ENCODE data around the gene ZNF521.
"Not testable (repeated sequence)": the region's sequence is repeated elsewhere in the genome, so short reads cannot be mapped to it uniquely, and the experiment has no call there.

ZNF521 gene

GRCh38 chr18:25075331-25075730 is 276.6 kb downstream of the ZNF521 start:
- no peak for DNase-seq (ENCODE audit: low read depth)

DNA sequence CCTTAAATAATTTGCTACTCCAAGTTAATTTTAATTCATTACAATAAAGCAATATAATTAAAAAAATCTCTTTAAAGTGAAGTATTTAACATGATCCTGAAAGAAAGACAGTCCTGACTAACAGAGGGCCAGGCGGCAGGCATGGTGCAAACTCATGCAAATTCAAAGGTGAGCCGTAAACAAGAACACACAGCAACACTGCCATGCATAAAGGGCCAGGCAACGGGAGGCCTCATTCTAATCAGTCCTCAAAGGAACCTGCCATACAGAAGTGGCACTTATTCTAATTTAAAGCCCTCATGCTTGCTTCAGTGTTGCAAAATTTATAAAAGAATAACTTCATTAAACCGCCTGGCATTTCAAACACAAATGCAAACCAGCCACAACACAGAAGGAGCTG is 277.0 kb downstream of the ZNF521 start:
- DNase-seq (ENCODE audit: low read depth) = no peak

DNA sequence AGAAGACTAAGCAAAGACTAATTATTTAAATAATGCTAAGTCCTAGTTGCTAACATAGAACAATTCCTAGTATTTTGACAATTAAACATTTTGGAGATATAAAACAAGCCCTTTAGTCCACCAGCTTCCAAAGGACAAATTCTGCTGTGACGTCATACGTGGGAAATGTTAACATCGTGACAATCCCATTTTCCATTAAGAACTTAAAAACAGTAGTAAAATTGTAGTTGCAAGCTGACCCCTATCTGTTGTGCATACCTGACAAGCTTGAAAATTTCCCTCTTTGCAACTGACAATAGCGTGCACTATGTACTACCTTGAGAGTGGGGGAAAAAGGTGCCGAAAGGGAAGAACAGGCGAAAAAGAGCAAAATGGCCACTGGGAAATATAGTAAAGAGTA is 279.8 kb downstream of the ZNF521 start:
- DNase-seq (ENCODE audit: low read depth) = no peak

DNA sequence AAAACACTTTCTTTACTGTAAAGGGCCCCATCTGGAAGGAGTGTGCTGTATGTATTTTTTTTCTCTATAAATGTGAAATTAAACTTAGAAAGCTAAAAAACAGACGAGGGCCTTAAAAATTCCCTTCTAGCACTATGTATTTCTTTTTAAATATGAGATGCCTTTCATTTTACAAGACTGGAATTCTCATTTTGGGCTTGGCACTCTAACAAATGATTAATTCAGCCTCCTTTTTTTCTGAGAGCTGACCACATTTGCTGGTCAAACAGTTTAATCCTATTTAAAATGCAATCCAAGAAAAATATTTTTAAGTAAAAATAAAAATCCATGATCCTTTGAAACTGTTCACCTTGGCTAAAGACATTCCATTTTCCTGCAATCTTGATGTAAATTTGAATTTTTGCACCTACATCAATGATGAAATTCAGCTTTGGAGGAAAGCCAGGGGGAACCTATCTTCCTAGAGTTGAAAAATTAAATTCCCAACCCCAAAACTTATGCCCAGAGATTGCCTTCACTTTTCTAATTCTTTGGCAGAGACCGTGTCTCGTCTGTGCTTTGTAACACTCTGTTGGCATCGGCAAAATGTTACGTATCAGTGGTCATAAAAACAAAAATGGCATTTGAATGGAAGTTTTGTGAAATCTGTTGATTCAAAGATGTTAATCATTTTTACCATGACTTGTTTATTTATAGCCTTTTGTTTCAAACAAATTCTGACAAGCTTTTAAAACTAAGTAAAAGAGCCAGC is 284.5 kb downstream of the ZNF521 start:
- no peak for DNase-seq (ENCODE audit: low read depth)

DNA sequence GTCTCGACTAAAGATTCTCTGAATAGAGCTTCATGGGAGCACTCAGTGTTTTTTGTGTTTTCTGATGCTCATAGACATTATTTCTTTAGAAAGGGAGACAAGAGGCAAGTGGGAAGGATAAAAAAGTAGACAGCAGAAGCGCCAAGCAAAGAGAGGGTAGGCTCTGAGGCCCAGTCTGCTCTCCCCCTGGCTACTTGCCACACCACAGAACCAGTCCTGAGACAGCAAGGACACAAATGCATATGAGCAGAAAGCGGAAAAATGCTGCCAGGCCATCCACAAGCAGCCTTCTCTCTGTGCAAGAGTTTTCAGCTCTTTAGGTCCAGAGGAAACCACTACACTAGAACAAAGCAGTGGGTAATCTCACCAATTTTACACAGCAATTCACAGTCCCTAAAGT is 285.4 kb downstream of the ZNF521 start:
- DNase-seq (ENCODE audit: low read depth) = no peak

DNA sequence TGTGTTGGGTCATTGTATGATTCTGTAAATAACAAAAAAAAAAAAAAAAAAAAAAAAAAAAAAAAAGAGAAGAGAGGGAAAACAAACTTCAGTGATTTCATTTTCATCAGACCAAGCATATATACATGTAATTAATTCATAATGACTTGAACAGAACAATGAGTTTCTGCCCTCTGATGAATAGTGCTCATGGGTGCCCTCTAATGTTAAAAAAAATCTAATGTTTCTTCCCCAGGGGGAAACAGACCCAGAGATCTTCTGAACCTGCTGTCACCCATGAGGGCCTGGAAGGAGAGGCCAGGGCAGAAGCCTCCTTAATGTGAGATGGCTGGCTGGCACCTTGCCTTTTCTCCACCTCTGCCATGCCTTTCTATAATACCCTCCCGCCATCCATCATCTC is 289.2 kb downstream of the ZNF521 start:
- DNase-seq (ENCODE audit: low read depth) = no peak

DNA sequence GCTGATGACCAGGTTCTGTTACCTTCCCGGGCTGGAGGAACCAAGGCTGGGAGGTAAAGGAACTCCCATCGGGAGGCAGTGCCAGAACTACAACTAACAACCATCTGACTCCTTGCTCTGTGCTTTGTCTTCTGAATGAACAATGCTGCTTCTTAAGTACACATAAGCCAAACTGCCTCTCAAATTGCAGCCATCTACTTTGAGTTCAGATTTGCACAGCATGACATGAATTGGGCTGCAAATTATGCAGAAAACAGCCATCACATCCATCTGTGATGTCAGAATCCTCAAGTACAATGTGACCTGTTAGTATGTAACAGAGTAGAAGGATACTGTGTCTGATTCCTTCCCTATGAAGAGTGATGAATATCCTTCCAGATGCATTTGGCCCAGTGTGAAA is 290.6 kb downstream of the ZNF521 start:
- DNase-seq (ENCODE audit: low read depth) = no peak

- DNase-seq (ENCODE audit: low read depth) = no peak
Measured at GRCh38 chr18:25058521-25058920, 293.4 kb downstream of the ZNF521 start.

DNA sequence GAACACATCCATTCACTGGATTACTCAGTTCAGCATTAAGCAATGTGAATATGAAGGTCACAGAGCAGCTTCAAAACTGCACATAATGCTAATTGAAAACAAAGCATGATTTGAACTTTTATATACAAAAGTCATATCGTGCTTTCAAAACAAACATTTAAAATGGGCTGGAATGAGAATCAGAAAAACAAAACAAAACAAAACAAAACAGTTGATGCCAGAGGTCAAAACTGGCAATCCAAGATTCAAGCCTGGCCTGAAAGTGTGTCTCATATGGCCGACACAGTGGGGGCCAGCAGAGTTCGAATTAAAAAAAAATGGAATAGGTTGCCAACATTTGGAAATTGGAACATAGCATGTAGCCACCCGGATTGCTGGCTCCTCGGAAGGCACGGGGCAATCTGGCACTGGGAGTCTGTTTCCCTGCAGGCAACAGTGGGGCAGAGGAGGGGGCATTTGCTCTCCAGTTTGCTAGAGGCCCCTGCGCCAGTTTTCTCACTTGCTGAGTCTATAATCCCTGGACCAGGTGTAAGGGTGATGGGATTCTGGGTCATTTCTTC is 294.4 kb downstream of the ZNF521 start:
- no peak for DNase-seq (ENCODE audit: low read depth)

DNA sequence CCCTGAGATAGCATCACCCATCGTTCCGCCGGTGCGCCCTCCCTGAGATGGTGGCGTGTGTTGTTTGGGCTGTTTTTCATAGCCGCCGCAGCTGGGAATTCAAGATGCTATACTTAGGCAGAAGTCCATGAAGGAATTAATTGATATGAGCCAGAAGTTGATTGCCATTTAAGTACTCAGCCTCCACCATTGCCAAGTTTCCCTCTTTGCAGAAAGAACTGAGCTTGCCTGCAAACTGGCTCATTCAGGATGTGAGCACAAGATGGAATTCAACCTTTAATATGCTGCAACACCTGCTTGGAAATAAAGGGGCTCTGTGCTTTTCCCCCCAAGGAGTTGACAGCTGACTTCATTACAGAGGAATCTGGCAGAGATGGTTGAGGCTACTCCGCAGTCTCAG is 295.5 kb downstream of the ZNF521 start:
- DNase-seq (ENCODE audit: low read depth) = no peak

- DNase-seq (ENCODE audit: low read depth) = peak; percentile 36
Measured at GRCh38 chr18:25055076-25055475, 296.9 kb downstream of the ZNF521 start.

- DNase-seq (ENCODE audit: low read depth) = no peak
Measured at GRCh38 chr18:25053466-25053865, 298.5 kb downstream of the ZNF521 start.

GRCh38 chr18:25052511-25052921 is 299.4 kb downstream of the ZNF521 start:
- no peak for DNase-seq (ENCODE audit: low read depth)

GRCh38 chr18:25050605-25051004 is 301.4 kb downstream of the ZNF521 start:
- no peak for DNase-seq (ENCODE audit: low read depth)

DNA sequence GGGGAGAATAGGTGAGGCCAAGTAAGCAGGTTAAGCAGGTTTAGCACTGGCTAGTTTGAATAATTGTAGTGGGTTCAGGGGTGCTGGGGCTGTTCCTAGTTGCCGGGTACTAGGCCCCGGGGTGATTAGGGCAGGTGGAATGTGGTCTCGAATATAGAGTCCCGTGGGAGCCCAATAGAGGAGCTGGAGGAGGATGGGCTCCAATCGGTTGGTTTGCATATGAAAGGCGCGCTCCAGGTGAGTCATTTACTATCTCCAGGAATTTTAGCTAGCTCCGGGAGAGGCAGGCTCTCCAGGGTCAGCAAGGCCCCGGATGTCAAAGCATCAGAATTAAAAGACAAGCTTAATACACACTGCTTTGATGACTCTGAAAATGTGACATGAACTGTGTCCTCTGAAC is 304.0 kb downstream of the ZNF521 start:
- no peak for DNase-seq (ENCODE audit: low read depth)

- DNase-seq (ENCODE audit: low read depth) = no peak
Measured at GRCh38 chr18:25047421-25047820, 304.5 kb downstream of the ZNF521 start.

- no peak for DNase-seq (ENCODE audit: low read depth)
Measured at GRCh38 chr18:25044694-25045093, 307.3 kb downstream of the ZNF521 start.

DNA sequence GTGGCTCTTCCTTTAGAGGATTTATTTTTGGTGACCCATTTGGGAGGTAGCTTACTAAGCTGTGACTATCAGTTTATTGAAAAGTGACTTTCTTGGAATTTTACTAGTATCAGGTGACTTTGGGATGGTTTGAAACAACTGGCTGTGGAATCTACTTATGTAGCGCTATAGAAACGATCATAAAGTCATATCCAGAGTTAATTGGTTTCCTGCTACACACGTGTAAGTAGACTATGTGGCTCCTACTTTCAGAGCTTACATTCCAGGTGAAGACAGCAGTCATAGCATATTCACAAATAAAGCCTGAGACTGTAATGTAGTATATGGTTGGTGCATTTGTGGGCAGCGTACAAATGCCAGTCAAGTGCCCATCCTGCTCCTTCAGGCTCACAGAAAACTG is 308.9 kb downstream of the ZNF521 start:
- DNase-seq (ENCODE audit: low read depth) = no peak

GRCh38 chr18:25042641-25043051 is 309.3 kb downstream of the ZNF521 start:
- DNase-seq (ENCODE audit: low read depth) = no peak

DNA sequence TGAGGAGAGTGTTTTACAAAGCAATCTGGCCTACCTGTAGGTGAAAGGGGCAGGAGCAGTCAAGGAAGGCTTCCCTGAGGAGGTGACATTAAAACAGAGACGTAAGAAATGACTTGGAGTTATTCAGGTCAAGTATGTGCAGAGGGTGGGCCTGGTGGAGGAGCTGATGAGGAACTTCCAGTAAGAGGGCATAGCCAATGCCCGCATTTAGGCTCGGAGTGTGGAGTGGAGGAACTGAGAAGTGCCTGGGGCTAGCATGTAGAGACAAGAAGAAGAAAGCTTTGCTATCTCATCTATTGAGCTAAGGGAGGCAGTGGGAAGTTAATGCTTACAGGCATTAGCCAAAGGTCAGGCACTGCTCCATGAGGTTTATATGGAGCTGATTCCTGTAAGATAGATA is 312.2 kb downstream of the ZNF521 start:
- no peak for DNase-seq (ENCODE audit: low read depth)

- DNase-seq (ENCODE audit: low read depth) = no peak
Measured at GRCh38 chr18:25038261-25038660, 313.7 kb downstream of the ZNF521 start.

DNA sequence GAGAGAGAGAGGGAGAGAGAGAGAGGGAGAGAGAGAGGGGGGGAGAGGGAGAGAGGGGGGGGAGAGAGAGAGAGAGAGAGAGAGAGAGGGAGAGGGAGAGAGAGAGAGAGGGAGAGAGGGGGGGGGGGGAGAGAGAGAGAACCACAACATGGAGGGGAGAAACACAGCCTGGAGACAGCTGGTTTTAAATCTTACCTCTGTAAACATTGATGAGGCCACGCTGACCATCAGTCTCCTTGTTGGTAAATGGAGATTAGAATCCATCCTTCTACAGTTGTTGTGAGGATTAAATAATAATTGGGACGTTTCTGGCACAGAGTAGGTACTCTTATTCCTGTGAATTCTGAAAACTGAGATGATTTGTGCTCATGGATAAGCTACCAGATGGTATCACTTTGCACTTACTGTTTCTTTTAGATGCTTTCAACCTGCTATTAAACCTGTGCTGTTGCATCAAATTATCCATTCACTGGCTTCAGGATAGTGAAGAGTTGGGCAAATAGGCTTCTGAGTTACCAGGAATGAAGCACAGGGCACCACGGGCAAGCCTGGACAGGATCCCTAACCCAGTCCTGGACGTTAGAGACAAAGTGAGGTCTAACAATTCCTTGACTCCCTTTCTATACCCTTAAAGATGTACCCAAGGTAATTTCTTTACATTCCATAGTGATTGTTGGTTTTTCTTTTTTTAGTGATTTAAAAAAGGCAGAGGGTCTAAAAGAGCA is 318.1 kb downstream of the ZNF521 start:
- DNase-seq (ENCODE audit: low read depth) = no peak

- DNase-seq (ENCODE audit: low read depth) = not testable (repeated sequence)
Measured at GRCh38 chr18:25033175-25033574, 318.8 kb downstream of the ZNF521 start.

Measured in ELR (cell line).